ENCODE data around the gene TACR2.

The TACR2 gene

DNA sequence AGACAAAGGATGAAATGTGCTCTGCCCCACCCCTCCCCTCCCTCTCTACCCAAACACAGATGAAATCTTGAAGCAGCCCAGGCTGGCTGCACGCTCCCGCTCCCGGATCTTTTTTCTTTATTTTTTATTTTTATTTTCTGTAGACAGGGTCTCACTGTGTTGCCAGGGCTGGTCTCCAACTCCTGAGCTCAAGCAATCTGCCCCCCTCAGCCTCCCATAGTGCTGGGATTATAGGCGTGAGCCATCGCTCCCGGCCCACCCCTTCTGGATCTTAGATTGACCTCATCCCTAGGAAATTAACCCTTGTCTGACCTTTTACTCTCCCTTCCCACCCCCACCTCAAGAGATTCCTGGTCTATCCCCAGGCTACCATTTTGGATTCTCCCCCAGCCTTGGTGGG is 14.3 kb downstream of the TACR2 start:
- no peak for DNase-seq (ENCODE audit: low read depth)

- DNase-seq (ENCODE audit: low read depth): no peak
Measured at GRCh38 chr10:69401416-69401815, 15.3 kb downstream of the TACR2 start.

DNA sequence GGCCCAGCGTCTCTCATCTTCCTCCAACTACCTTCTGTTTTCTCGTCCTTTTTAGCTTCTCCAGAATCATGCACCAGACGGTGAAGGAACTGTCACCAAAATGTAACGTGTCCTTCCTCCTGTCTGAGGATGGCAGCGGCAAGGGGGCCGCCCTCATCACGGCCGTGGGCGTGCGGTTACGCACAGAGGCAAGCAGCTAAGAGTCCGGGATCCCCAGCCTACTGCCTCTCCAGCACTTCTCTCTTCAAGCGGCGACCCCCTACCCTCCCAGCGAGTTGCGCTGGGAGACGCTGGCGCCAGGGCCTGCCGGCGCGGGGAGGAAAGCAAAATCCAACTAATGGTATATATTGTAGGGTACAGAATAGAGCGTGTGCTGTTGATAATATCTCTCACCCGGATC is 15.8 kb downstream of the TACR2 start:
- DNase-seq (ENCODE audit: low read depth): no peak

- no peak for DNase-seq (ENCODE audit: low read depth)
Measured at GRCh38 chr10:69398466-69398865, 18.3 kb downstream of the TACR2 start.

DNA sequence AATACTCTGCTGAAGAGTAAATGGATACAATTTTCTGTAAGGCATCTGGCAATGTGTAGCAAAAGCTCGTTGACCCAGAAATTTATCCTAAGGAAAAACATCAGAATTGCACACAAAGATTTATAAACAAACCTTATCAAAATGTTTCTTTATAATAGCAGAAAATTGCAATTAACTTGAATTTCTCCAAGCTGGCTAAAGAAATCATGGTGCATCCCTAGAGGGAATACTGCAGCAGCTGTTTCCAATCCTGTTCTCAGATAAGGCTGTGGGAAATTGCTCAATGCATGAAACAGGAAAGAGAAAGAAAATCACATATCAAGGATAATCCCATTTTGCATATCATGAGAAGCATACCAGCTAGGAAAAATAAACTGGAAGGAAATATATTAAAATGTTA is 18.7 kb downstream of the TACR2 start:
- DNase-seq (ENCODE audit: low read depth): no peak

GRCh38 chr10:69394020-69394419 is 22.7 kb downstream of the TACR2 start:
- DNase-seq (ENCODE audit: low read depth): no peak

GRCh38 chr10:69392481-69393000 is 24.2 kb downstream of the TACR2 start:
- DNase-seq (ENCODE audit: low read depth): peak; percentile 66

DNA sequence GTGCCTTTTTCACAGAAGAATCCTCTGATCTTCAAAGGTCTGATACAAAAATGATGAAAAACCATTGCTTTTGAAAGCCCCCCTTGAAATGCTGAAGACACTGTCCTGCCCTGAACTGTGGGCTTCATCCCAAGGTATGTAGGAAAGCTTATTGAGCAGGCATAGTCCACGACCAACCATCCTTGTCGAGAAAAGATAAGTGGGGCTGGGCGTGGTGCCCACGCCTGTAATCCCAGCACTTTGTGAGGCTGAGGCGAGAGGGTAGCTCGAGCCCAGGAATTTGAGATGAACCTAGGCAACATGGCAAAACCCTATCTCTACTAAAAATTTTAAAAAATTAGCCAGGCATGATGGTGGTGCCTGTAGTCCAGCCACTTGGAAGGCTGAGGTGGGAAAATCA is 25.6 kb downstream of the TACR2 start:
- no peak for DNase-seq (ENCODE audit: low read depth)

- no peak for DNase-seq (ENCODE audit: low read depth)
Measured at GRCh38 chr10:69389827-69390490, 26.8 kb downstream of the TACR2 start.

GRCh38 chr10:69388488-69388887 is 28.2 kb downstream of the TACR2 start:
- no peak for DNase-seq (ENCODE audit: low read depth)

GRCh38 chr10:69387500-69387899 is 29.2 kb downstream of the TACR2 start:
- no peak for DNase-seq (ENCODE audit: low read depth)

DNA sequence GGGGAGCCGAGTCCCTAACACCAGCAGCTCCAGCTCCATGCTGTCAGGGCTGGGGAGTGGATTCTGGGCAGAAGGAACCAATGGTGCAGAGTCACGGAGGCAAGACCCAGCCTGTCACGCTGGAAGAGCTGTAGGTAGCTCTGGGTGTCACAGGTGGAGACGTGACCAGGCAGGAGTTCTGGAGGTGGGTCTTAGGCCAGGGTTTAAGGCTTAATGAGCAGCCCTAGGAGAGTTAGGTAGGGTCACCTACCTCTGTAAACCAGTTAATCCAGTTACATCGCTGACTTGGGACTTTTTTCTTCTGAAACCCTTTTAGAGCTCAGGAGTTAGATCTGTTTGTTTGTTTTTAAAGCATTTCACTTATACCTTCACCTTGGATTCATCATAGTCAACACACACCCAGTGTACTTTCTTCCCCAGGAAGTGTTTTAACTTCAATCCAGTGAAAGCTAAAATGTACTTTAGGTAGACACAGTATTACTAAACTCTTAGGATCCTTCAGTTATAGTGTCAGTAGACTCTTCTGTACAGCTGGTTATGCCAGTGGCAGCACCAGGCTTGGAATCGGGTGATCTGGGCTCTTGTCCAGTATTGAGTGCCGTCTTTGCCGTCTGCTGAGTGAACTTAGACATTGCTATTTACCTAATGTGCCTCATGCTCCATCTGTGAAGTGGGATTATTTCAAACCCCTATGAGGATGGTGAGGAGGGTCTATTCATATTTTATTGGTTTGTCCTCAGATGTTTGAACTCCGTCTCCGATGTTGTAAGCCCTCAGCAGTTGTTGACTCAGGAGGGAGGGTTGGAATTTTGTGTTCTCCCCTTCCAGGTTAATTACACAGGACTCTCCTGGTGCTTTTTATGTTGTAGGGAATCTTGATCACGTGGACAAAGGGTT is 31.0 kb downstream of the TACR2 start:
- DNase-seq (ENCODE audit: low read depth): no peak

DNA sequence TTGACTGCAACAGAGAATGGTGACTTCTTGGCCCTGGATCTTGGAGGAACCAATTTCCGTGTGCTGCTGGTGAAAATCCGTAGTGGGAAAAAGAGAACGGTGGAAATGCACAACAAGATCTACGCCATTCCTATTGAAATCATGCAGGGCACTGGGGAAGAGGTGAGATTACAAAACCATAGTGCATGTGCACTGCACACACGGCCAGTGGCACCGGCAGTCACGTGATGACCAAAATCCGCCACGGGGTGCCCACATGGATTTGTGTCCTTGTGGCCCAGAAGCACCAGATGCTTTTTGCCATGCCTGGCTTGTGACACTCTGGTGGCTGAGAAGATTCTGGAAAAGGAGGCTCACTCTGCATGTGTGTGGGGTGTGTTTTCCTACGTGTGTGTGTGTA is 32.4 kb downstream of the TACR2 start:
- no peak for DNase-seq (ENCODE audit: low read depth)

DNA sequence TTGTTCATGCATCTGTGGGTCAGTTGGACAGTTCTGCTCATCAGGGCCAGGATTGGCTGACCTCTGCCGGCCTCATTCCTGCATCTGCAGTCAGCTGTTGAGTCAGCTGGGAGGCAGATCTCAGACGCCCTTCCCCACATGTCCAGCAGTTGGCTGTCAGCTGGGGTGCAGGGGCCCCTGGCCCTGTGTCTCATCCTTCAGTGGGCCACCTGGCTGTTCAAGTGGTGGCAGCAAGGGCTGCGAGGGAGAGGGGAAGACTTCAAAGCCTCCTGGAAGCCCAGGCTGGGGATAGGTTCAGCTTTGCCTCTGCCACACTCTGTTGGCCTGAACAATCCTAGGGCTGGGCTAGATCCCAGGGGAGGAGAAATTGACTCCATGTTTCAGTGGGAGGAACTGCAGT is 33.2 kb downstream of the TACR2 start:
- no peak for DNase-seq (ENCODE audit: low read depth)

DNA sequence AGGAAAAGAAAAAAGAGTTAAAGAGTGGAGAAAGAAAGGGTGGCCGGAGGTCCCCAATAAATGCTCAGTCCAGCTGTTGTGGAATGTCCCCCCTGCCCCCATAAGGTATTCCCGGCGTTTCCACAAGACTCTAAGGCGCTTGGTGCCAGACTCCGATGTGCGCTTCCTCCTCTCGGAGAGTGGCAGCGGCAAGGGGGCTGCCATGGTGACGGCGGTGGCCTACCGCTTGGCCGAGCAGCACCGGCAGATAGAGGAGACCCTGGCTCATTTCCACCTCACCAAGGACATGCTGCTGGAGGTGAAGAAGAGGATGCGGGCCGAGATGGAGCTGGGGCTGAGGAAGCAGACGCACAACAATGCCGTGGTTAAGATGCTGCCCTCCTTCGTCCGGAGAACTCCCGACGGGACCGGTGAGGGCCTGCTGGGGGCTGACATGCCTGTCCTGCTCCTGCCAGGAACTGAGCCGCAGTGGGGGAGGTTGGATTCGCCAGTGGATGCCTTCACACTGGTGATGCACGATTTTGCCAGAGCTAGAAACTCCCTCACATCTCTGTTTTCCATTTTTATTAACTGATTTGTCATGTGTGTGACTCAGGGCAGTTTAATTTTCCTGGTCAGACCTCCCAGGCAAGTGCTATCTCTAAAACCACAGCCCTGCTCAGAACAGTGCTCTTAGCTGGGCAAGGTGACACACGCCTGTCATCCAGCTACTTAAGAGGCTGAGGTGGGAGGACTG is 34.2 kb downstream of the TACR2 start:
- no peak for DNase-seq (ENCODE audit: low read depth)

DNA sequence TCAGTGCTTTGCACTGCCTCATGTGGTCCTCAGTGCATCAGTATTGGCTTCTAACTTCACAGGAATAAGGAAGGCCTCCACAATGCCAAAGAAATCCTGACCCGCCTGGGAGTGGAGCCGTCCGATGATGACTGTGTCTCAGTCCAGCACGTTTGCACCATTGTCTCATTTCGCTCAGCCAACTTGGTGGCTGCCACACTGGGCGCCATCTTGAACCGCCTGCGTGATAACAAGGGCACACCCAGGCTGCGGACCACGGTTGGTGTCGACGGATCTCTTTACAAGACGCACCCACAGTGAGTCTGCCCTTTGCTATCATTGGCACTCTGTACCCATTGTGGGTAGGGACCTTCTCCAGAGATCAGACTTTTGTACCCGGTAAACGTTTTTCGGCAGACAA is 36.9 kb downstream of the TACR2 start:
- DNase-seq (ENCODE audit: low read depth): no peak

DNA sequence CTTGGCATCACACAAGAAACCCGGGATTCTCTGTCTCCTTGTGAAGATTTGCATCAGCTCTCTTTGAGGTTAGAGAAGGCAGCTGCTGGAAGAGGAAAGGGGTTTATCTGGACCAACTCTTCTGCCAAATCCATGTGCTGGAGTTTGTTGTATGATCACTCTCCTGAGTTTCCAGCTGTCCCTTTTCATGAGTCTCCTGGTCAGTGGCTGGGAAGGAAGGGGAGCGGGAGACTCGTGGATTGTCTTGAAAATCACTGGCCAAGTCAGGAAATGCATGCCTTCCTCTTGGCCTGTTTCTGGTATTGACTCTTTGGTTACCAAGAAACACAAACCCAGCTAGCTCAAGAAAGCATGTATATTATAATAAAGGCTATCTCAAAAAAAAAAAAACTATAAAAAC is 38.8 kb downstream of the TACR2 start:
- no peak for DNase-seq (ENCODE audit: low read depth)

DNA sequence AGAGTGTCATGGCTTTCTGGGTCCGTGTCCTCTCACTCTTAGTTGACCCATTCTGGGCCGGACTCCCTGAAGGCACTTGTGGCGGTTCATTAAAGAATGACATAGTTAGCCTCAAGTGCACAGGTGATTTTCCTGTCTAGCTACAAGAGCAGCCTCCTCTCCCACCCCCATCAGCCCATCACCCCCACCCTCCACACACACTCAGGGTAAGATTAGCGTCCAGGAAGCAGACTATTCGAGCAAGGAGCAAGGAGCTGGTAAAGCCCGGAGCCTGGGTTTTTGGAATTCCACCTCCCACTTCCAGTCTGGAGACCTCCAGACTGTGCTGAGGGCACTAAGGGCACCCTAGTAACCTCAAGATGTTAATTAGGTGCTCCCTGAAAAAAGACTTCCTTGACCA is 39.5 kb downstream of the TACR2 start:
- DNase-seq (ENCODE audit: low read depth): no peak

DNA sequence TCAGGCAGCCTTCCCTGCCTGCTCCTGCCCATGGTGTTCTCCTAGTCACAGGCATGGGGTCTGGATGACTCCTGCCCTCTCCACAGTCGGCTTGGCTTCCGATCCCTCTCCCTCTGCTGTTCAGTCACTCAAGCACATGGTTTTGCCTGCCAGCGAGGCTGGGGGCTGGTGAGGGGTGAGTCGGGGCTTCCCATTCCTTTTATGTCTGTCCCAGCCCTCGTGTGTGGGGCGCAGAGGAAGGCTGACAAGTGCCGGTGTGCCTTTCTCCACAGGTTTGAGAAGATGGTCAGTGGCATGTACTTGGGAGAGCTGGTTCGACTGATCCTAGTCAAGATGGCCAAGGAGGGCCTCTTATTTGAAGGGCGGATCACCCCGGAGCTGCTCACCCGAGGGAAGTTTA is 40.1 kb downstream of the TACR2 start:
- DNase-seq (ENCODE audit: low read depth): no peak

- DNase-seq (ENCODE audit: low read depth): no peak
Measured at GRCh38 chr10:69375307-69376151, 41.2 kb downstream of the TACR2 start.

DNA sequence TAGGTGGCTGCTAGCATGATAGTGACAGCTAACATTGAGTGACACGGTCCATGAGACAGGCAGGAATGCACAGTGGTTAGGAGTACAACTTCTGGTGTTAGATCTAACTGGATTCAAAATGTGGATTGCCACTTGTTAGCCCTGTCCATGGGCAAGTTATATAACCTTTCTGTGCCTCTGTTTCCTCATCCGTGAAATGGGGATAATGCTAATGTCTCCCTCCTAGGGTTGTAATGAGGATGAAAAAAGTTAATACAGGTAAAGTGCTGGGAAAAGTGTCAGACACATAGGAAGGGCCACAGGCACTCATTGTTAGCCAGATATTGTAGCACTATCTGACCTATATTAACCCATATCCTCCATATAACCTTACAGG is 41.8 kb downstream of the TACR2 start:
- DNase-seq (ENCODE audit: low read depth): no peak

GRCh38 chr10:69374242-69374641 is 42.5 kb downstream of the TACR2 start:
- DNase-seq (ENCODE audit: low read depth): no peak

Measured in activated T-helper 1 cell treated with Interleukin-2 at 50 U/mL for 16 hours (primary cell).